BJ (cell line): ENCODE results near the gene BACH1. TPM values are rescaled to one million over a fixed set of nuclear protein-coding genes. Genes with fewer than 3 reads are reported as not detected.

Experiments
- CTCF ChIA-PET: fragments of 350-600 bp; formaldehyde crosslinking; extraction: SDS; loops from one replicate; lab custom pipeline; 2021; ENCODE audit warnings: antibody characterized with exemption, inconsistent platforms; lab: Yijun Ruan, JAX
- POLR2A ChIA-PET: fragments of 300-600 bp; sonication (Branson Sonifier 250); formaldehyde crosslinking; extraction: SDS; loops from one replicate; lab custom pipeline; 2021; ENCODE audit warnings: antibody characterized with exemption; lab: Charles Lee
- DNase-seq: peaks from one replicate; pipeline ENCODE4 v3.0.0-alpha.2; 2011; ENCODE audit warnings: low read depth
- H3K27me3 ChIP-seq: 2 replicates; pipeline ENCODE4 v1.6.0; 2011; ENCODE audit warnings: low read length; ENCODE audit not compliant: control insufficient read depth, insufficient read depth
- H3K36me3 ChIP-seq: 2 replicates; pipeline ENCODE4 v1.5.1; 2011; ENCODE audit warnings: low read length; ENCODE audit not compliant: control insufficient read depth, insufficient read depth
- H3K4me3 ChIP-seq: 2 replicates; pipeline ENCODE4 v1.5.1; 2011; ENCODE audit warnings: low read depth, mild to moderate bottlenecking, control low read depth, low read length
- CTCF ChIP-seq: IDR thresholded peaks from 2 replicates; pipeline ENCODE4 v1.5.1; 2011; ENCODE audit warnings: low read depth, mild to moderate bottlenecking, control low read depth, inconsistent platforms, low read length, moderate library complexity; ENCODE audit not compliant: insufficient read depth
- polyA plus RNA-seq: library from polyadenylated mRNA; depleted of rRNA; stranded (reverse); fragments of >200 nt; gene quantifications from 2 replicates; pipeline ENCODE4 v1.2.3, GENCODE V29; 2011

Gene BACH1
- polyA plus RNA-seq, 1 experiment: 22.7 TPM

- TF ChIP-seq CTCF: no peak
- CTCF ChIA-PET: interaction anchor here (1.2 to 1.8 kb wide), 2 partner anchors 11 to 14 kb away, joined by 3 to 5 read pairs; no protein-coding TSS in a partner anchor
- DNase-seq: no peak
- Histone ChIP-seq H3K36me3 (no peaks in the 10 kb centered on the region), H3K27me3 (no peaks in the 10 kb centered on the region), H3K4me3 (no peak overlapping the region)
- POLR2A ChIA-PET: interaction anchor here (0.6 kb wide), 1 partner anchor 159 kb away, joined by 3 read pairs; no protein-coding TSS in a partner anchor
Observed at GRCh38 chr21:29313662-29314408, 15.1 kb downstream of the BACH1 start.

- TF ChIP-seq CTCF: no peak
- no peak for DNase-seq
- POLR2A ChIA-PET: no interaction called here
- Histone ChIP-seq H3K27me3 (no peaks in the 10 kb centered on the region), H3K36me3 (no peaks in the 10 kb centered on the region), H3K4me3 (no peak overlapping the region)
- CTCF ChIA-PET: no interaction called here
Observed at GRCh38 chr21:29315131-29315749, 16.5 kb downstream of the BACH1 start.

- CTCF ChIA-PET: no interaction called here
Observed at GRCh38 chr21:29316029-29316742, 17.5 kb downstream of the BACH1 start.

GRCh38 chr21:29316806-29317205 is 18.1 kb downstream of the BACH1 start:
- CTCF ChIA-PET: no interaction called here
- POLR2A ChIA-PET: no interaction called here
- H3K36me3 ChIP-seq: no peaks in the 10 kb centered on the region
- no peak for TF ChIP-seq CTCF
- H3K27me3 ChIP-seq: no peaks in the 10 kb centered on the region
- no peak for DNase-seq
- H3K4me3 ChIP-seq: no peak overlapping the region

More at GRCh38 chr21:29316029-29316742, 17.5 kb downstream of the BACH1 start:
- no peak for TF ChIP-seq CTCF
- DNase-seq: no peak
- no peak overlapping the region for H3K4me3 ChIP-seq
- no peaks in the 10 kb centered on the region for H3K36me3 ChIP-seq
- no peaks in the 10 kb centered on the region for H3K27me3 ChIP-seq
- POLR2A ChIA-PET: no interaction called here

GRCh38 chr21:29318354-29318753 is 19.6 kb downstream of the BACH1 start:
- POLR2A ChIA-PET: no interaction called here
- CTCF ChIA-PET: interaction anchor here (0.7 to 1.3 kb wide), 4 partner anchors 33 to 509 kb away, joined by 3 to 4 read pairs (median 4); no protein-coding TSS in a partner anchor
- no peak overlapping the region for H3K4me3 ChIP-seq
- no peak for DNase-seq
- H3K27me3 ChIP-seq: no peaks in the 10 kb centered on the region
- no peak for TF ChIP-seq CTCF
- peaks cover 2% of the 10 kb centered on the region for H3K36me3 ChIP-seq
